IMR-90 (cell line): ENCODE measurements around the gene MND1.

Source experiments
- BHLHE40 ChIP-seq: fragments of 150-350 bp; IDR thresholded peaks from 2 replicates; pipeline ENCODE4 v1.6.1; 2016; ENCODE audit warnings: mild to moderate bottlenecking, low read depth, low read length
- CEBPB ChIP-seq: IDR thresholded peaks from 2 replicates; pipeline ENCODE4 v1.6.1; 2012; ENCODE audit warnings: low read depth, low read length, improper control_type of control experiment
- CTCF ChIP-seq: conservative IDR thresholded peaks from 2 replicates; pipeline ENCODE4 v1.5.1; 2012; ENCODE audit warnings: mild to moderate bottlenecking, low read depth, low read length, improper control_type of control experiment
- FOS ChIP-seq: fragments of 150-350 bp; IDR thresholded peaks from 2 replicates; pipeline ENCODE4 v1.6.1; 2016; ENCODE audit warnings: low read depth, low read length
- MXI1 ChIP-seq: IDR thresholded peaks from 2 replicates; pipeline ENCODE4 v1.6.1; 2012; ENCODE audit warnings: low read depth, mild to moderate bottlenecking, low read length, moderate library complexity, borderline replicate concordance
- NFE2L2 ChIP-seq: fragments of 150-350 bp; IDR thresholded peaks from 2 replicates; pipeline ENCODE4 v1.6.1; 2016; ENCODE audit warnings: low read depth, mild to moderate bottlenecking, low read length
- POLR2A ChIP-seq: IDR thresholded peaks from 2 replicates; pipeline ENCODE4 v1.6.1; 2012; ENCODE audit warnings: mild to moderate bottlenecking, low read depth, low read length
- RCOR1 ChIP-seq: IDR thresholded peaks from 2 replicates; pipeline ENCODE4 v1.6.1; 2012; ENCODE audit warnings: mild to moderate bottlenecking, low read length, improper control_type of control experiment; ENCODE audit not compliant: insufficient replicate concordance
- RFX5 ChIP-seq: IDR thresholded peaks from 2 replicates; pipeline ENCODE4 v1.8.0; 2012; ENCODE audit warnings: low read depth, mild to moderate bottlenecking, low read length, moderate library complexity
- USF2 ChIP-seq: fragments of 150-350 bp; IDR thresholded peaks from 2 replicates; pipeline ENCODE4 v1.6.1; 2017; ENCODE audit warnings: mild to moderate bottlenecking, antibody characterized with exemption, low read length, low read depth

- no peak for TF ChIP-seq CTCF
- no peak for TF ChIP-seq RCOR1
- TF ChIP-seq POLR2A: no peak
- no peak for TF ChIP-seq CEBPB
- TF ChIP-seq MXI1: no peak
- TF ChIP-seq FOS: no peak
- no peak for TF ChIP-seq USF2
- no peak for TF ChIP-seq RFX5
- no peak for TF ChIP-seq BHLHE40
- TF ChIP-seq NFE2L2: no peak
Observed at GRCh38 chr4:153428941-153429475, 84.5 kb downstream of the MND1 start.
